Skeletal muscle tissue (tissue), 4 donors: Measurements from ENCODE around the gene LTV1. TPM values are rescaled to one million over a fixed set of nuclear protein-coding genes. Genes with fewer than 3 reads are reported as not detected.
A peak's percentile ranks its signal among the peaks of the same experiment; 100 is the strongest.
"Not testable (repeated sequence)": the region's sequence is repeated elsewhere in the genome, so short reads cannot be mapped to it uniquely, and the experiment has no call there.

Experiments used
- H3K27ac ChIP-seq: one replicate; pipeline ENCODE4 v1.7.0; 2013; ENCODE audit warnings: mild to moderate bottlenecking, low read depth, low read length, inconsistent platforms
- H3K27me3 ChIP-seq, 3 donors: one replicate each; pipeline ENCODE4 v1.7.0; 2013; ENCODE audit warnings: low read length in 3 of 3; ENCODE audit not compliant: control insufficient read depth in 3 of 3, insufficient read depth in 3 of 3
- H3K36me3 ChIP-seq, 3 donors: one replicate each; pipeline ENCODE4 v1.7.0; 2013; ENCODE audit warnings: low read length in 3 of 3; ENCODE audit not compliant: control insufficient read depth in 3 of 3, insufficient read depth in 3 of 3
- H3K4me1 ChIP-seq, 3 donors: one replicate each; pipeline ENCODE4 v1.7.0; 2013; ENCODE audit warnings: low read length in 3 of 3, mild to moderate bottlenecking in 3 of 3; ENCODE audit not compliant: control insufficient read depth in 3 of 3, insufficient read depth in 3 of 3
- H3K4me3 ChIP-seq, 3 donors: one replicate each; pipeline ENCODE4 v1.7.0; 2013; ENCODE audit warnings: low read length in 3 of 3
- H3K9ac ChIP-seq, 3 donors: one replicate each; pipeline ENCODE4 v1.7.0; 2013; ENCODE audit warnings: low read length in 3 of 3, mild to moderate bottlenecking in 3 of 3, moderate library complexity in 2 of 3, low read depth in 1 of 3
- H3K9me3 ChIP-seq, 3 donors: one replicate each; pipeline ENCODE4 v1.7.0; 2013; ENCODE audit warnings: low read length in 3 of 3; ENCODE audit not compliant: control insufficient read depth in 3 of 3
- total RNA-seq: library from RNA; depleted of rRNA; stranded (reverse); fragments of >200 nt; gene quantifications from one replicate; pipeline ENCODE4 v1.2.3, GENCODE V29; 2014
- donor health status: Osteomylitis.

The LTV1 gene
- total RNA-seq, 1 donor from 2014 or later, result 19.8 TPM

DNA sequence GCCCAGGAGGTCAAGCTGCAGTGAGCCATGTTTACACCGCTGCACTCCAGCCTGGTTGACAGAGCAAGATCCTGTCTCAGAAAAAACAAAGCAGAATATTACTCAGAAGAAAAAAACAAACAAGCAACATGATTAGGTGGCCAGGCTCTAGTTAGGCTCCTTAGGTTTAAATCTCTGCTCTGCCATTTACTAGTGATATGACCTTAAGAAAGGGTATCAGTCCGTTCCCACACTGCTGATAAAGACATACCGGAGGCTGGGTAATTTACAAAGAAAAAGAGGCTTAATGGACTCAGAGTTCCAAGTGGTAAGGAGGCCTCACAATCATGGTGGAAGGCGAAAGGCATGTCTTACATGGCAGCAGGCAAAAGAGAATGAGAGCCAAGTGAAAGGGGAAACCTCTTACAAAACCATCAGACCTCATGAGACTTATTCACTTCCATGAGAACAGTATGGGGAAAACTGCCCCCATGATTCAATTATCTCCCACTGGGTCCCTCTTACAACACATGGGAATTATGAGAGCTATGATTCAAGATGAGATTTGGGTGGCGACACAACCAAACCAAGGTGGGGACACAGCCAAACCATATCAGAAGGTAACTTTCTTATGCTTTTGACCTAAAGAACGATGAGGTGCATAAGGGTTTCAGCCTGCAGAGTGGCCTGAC, 2.4 kb upstream of the LTV1 start:
- Histone ChIP-seq H3K27me3 (no peaks in the 10 kb centered on the region), H3K4me3 (no peak overlapping the region)

DNA sequence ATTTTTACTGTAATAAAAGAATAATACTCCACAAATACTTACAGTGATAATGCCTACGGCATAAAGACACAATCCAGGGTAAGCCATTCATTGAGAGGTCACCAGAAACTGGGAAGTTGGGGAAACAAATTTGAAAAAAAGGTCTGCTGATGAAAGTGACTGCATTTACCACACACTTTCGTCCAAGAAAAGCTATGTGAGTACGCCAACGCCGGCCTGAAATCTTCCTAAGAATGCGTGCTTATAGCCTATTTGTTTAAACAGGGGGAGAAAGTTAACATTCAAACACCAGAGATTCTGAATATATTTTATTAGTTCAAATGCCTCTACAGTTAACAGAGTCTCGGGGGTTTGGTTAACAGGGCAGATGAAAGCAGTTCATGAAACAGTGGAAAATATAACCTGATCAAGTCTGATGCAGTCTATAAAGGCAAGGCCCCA, 657 bp upstream of the LTV1 start:
- Histone ChIP-seq H3K9me3 (no peaks in the 10 kb centered on the region), H3K4me3 (peak overlapping the region; percentile 92 to 98 (median 97)), H3K27me3 (no peaks in the 10 kb centered on the region), H3K4me1 (peaks cover 11 to 12% (median 12%) of the 10 kb centered on the region in 3 donors), H3K27ac (peak overlapping the region; percentile 94), H3K36me3 (peaks cover 13 to 25% (median 24%) of the 10 kb centered on the region in 3 donors), H3K9ac (peak overlapping the region; percentile 93 to 98 (median 95))

More for the DNA sequence above, 2.4 kb upstream of the LTV1 start:
- H3K4me1 ChIP-seq, result peaks cover 11 to 12% (median 12%) of the 10 kb centered on the region in 3 donors
- no peaks in the 10 kb centered on the region for H3K9me3 ChIP-seq
- H3K27ac ChIP-seq, result no peak overlapping the region
- no peak overlapping the region for H3K9ac ChIP-seq
- peaks cover 4 to 11% (median 9%) of the 10 kb centered on the region in 3 donors for H3K36me3 ChIP-seq

DNA sequence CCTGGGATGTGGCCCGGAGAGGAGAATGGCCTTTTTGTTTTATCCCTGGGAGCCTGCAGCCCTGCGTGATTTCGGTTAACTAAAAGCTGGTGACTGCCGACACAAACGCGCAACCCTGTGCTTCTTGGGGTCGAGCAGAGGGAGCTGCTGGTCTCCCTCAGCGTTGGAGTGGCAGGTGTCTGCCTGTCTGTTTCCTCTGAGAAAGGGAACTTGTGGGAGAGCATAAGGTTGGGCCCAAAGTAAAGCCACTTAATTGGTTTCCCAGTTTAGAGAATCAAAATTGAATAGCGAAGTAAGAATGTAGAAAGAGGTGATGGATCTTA, 500 bp downstream of the LTV1 start:
- H3K36me3 ChIP-seq, result peaks cover 18 to 34% (median 29%) of the 10 kb centered on the region in 3 donors
- peak overlapping the region; percentile 94 for H3K27ac ChIP-seq
- H3K9ac ChIP-seq, result peak overlapping the region; percentile 93 to 98 (median 95)
- peak overlapping the region; percentile 92 to 98 (median 97) for H3K4me3 ChIP-seq
- no peaks in the 10 kb centered on the region for H3K27me3 ChIP-seq
- H3K9me3 ChIP-seq, result no peaks in the 10 kb centered on the region
- peaks cover 11 to 12% (median 12%) of the 10 kb centered on the region in 3 donors for H3K4me1 ChIP-seq

DNA sequence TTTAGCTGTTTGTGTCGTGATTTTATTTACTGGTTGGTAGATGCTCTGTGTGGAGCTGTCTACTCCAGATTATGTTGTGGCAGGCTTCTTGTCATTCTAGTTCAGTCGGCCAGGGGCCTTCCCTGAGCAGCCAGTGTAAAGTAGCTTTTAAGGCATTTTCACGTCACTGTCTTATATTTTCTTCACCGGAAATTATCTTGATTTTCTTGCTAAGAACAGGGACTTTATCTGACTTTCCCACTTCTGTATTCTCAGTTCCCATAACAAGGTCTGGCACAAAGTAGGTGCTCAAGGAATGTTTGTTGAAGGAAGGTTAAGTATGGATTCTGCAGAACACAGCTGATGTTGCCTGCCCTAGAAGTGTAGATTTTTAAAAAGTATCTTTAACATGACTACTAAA, 868 bp downstream of the LTV1 start:
- peaks cover 11 to 12% (median 12%) of the 10 kb centered on the region in 3 donors for H3K4me1 ChIP-seq
- H3K27me3 ChIP-seq, result no peaks in the 10 kb centered on the region
- no peaks in the 10 kb centered on the region for H3K9me3 ChIP-seq
- peaks cover 19 to 38% (median 33%) of the 10 kb centered on the region in 3 donors for H3K36me3 ChIP-seq
- H3K9ac ChIP-seq, result peak overlapping the region; percentile 93 to 98 (median 95)
- peak overlapping the region; percentile 92 to 98 (median 97) for H3K4me3 ChIP-seq
- H3K27ac ChIP-seq, result peak overlapping the region; percentile 94

DNA sequence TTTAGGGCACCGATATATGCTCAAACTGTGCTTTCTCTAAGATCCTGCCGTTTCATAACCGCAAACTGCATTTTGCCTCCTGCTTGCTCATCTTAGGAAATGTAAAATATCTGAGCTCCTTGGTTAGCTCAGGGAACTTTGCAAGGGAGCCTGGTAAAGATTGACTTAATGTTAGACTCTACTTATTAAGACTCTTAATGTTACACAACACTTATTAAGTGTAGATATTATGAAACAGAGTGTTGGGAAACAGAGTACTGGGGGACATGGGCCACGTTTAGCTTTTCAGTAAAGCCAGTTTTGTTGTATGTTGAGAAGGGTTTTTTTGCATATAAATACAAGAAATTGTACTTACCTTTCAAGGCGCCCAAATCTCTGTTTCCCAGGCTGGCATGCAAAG, 1.9 kb downstream of the LTV1 start:
- H3K9me3 ChIP-seq, result no peaks in the 10 kb centered on the region

DNA sequence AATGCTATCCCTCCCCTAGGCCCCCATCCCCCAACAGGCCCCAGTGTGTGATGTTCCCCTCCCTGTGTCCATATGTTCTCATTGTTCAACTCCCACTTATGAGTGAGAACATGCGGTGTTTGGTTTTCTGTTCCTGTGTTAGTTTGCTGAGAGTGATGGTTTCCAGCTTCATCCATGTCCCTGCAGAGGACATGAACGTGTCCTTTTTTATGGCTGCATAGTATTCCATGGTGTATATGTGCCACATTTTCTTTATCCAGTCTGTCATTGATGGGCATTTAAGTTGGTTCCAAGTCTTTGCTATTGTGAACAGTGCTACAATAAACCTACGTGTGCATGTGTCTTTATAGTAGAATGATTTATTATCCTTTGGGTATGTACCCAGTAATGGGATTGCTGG, 8.6 kb downstream of the LTV1 start:
- H3K36me3 ChIP-seq, result peaks cover 32 to 47% (median 45%) of the 10 kb centered on the region in 3 donors
- not testable (repeated sequence) for H3K4me1 ChIP-seq, H3K9me3 ChIP-seq, H3K27me3 ChIP-seq, H3K9ac ChIP-seq, H3K4me3 ChIP-seq, H3K27ac ChIP-seq

More for the DNA sequence above, 1.9 kb downstream of the LTV1 start:
- no peak overlapping the region for H3K4me3 ChIP-seq
- no peak overlapping the region for H3K9ac ChIP-seq
- H3K27me3 ChIP-seq, result no peaks in the 10 kb centered on the region
- no peak overlapping the region for H3K27ac ChIP-seq
- H3K36me3 ChIP-seq, result peaks cover 23 to 46% (median 43%) of the 10 kb centered on the region in 3 donors
- H3K4me1 ChIP-seq, result peaks cover 11 to 12% (median 12%) of the 10 kb centered on the region in 3 donors

DNA sequence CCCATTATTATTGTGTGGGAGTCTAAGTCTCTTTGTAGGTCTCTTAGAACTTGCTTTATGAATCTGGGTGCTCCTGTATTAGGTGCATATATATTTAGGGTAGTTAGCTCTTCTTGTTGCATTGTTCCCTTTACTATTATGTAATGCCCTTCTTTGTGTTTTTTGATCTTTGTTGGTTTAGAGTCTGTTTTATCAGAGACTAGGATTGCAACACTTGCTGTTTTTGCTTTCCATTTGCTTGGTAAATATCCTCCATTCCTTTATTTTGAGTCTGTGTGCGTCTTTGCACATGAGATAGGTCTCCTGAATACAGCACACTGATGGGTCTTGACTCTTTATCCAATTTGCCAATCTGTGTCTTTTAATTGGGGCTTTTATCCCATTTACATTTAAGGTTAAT, 11.9 kb downstream of the LTV1 start:
- H3K27ac ChIP-seq, H3K4me1 ChIP-seq, H3K9ac ChIP-seq, H3K27me3 ChIP-seq, H3K4me3 ChIP-seq, H3K9me3 ChIP-seq: not testable (repeated sequence)
- H3K36me3 ChIP-seq, result peaks cover 46 to 54% (median 47%) of the 10 kb centered on the region in 3 donors

DNA sequence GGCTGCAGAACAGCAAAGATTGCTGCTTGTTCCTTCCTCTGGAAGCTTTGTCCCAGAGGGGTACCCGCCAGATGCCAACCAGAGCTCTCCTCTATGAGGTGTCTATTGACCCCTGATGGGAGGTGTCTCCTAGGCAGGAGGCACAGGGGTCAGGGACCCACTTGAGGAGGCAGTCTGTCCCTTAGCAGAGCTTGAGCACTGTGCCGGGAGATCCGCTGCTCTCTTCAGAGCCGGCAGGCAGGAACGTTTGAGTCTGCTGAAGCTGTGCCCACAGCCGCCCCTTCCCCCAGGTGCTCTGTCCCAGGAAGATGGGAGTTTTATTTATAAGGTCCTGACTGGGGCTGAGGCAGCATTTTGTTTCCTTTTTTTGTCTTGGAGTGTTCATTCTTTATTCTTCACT, 13.6 kb downstream of the LTV1 start:
- H3K27ac ChIP-seq, H3K9me3 ChIP-seq, H3K27me3 ChIP-seq, H3K4me1 ChIP-seq, H3K4me3 ChIP-seq, H3K9ac ChIP-seq: not testable (repeated sequence)
- H3K36me3 ChIP-seq, result peaks cover 40 to 55% (median 53%) of the 10 kb centered on the region in 3 donors

DNA sequence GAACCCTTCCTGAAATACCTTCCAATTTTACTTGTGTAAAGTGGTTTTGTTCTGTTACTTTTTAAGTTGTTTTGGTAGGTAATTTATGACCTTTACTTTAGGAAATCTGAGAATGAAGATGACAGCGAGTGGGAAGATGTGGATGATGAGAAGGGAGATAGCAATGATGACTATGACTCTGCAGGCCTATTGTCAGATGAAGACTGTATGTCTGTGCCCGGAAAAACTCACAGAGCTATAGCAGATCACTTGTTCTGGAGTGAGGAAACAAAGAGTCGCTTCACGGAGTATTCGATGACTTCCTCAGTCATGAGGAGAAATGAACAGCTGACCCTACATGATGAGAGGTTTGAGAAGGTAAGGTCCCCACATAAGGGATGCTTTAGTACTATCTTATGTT, 14.5 kb downstream of the LTV1 start:
- no peak overlapping the region for H3K9ac ChIP-seq
- peaks cover 41 to 58% (median 56%) of the 10 kb centered on the region in 3 donors for H3K36me3 ChIP-seq
- H3K4me1 ChIP-seq, result no peaks in the 10 kb centered on the region
- H3K27me3 ChIP-seq, result no peaks in the 10 kb centered on the region
- no peak overlapping the region for H3K4me3 ChIP-seq
- no peak overlapping the region for H3K27ac ChIP-seq
- peaks cover 0 to 2% (median 0%) of the 10 kb centered on the region in 3 donors for H3K9me3 ChIP-seq

DNA sequence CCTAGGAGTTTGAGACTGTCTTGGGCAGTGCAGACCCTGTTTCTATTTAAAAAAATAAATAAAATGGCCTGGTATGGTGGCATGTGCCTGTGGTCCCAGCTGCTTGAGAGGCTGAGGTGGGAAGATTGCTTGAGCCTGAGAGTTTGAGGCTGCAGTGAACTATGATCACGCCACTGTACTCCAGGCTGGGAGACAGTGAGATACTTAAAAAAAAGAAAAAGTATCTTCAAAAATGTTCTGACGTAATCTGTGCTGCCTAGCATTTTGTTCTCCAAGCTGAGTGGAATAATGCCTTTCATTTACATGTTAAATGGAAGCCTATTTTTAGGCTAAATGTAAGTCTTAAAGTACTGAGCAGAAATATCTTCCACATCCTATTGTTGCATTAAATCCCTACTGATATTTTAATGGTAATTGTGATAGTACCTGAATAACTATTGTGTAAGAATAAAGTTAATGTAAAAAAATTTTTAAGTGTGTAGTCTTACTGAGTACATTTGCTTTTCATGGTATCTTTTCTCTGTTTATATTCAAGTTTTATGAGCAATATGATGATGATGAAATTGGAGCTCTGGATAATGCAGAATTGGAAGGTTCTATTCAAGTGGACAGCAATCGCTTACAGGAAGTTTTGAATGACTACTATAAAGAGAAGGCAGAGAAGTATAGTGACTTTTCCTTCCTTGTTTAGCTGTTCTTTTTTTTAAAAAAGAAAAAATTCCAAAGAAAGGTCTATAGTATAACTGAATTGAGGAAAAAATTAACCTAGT, 16.9 kb downstream of the LTV1 start:
- H3K9me3 ChIP-seq, result peaks cover 0 to 2% (median 0%) of the 10 kb centered on the region in 3 donors
- no peaks in the 10 kb centered on the region for H3K27me3 ChIP-seq
- no peaks in the 10 kb centered on the region for H3K4me1 ChIP-seq
- no peak overlapping the region for H3K9ac ChIP-seq
- H3K36me3 ChIP-seq, result peaks cover 42 to 69% (median 65%) of the 10 kb centered on the region in 3 donors
- no peak overlapping the region for H3K4me3 ChIP-seq
- no peak overlapping the region for H3K27ac ChIP-seq
